Activated CD4-positive, alpha-beta T cell treated with anti-CD3 and anti-CD28 coated beads, Interleukin-2, amount 50 U/mL, for 24 hours (primary cell): ENCODE data around the gene USP17L22.
A peak's percentile ranks its signal among the peaks of the same experiment; 100 is the strongest.
"Not testable (repeated sequence)": the region's sequence is repeated elsewhere in the genome, so short reads cannot be mapped to it uniquely, and the experiment has no call there.

Experiments
- DNase-seq, 2 donors: peaks; one replicate each; pipeline ENCODE4 v3.0.0-alpha.2; 2020; ENCODE audit warnings: low read depth in 1 of 2, low spot score in 1 of 2

Gene USP17L22

GRCh38 chr4:9267319-9267718 lies at the start of gene USP17L22:
USP17L22 (plus strand) TSS chr4:9267619; CDS start chr4:9267619, 0 bp downstream.
- not testable (repeated sequence) for DNase-seq

DNA sequence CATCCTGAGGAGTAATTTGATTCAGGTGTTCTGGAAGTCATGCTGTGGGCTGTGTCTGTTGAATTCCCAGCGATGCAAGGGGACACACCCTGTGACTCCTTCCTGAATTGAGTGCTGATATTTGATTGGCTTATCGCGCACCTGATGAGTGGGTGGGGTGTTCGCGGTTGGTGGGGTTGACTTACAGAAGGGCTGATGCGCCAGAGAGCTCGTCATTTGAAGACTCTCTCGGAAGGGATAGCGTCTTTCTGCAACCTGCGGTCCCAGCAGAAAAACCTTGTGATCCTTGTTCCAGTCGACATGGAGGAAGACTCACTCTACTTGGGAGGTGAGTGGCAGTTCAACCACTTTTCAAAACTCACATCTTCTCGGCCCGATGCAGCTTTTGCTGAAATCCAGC lies 47.6 kb upstream of the USP17L22 start, which contains the start of gene USP17L12:
USP17L12 (plus strand) TSS at position 301 of the 400 bp plus-strand sequence; CDS start at position 301, 0 bp downstream.
- not testable (repeated sequence) for DNase-seq

DNA sequence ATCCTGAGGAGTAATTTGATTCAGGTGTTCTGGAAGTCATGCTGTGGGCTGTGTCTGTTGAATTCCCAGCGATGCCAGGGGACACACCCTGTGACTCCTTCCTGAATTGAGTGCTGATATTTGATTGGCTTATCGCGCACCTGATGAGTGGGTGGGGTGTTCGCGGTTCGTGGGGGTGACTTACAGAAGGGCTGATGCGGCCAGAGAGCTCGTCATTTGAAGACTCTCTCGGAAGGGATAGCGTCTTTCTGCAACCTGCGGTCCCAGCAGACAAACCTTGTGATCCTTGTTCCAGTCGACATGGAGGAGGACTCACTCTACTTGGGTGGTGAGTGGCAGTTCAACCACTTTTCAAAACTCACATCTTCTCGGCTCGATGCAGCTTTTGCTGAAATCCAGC lies 42.8 kb upstream of the USP17L22 start, which contains the start of gene USP17L13:
USP17L13 (plus strand) TSS at position 301 of the 400 bp plus-strand sequence; CDS start at position 301, 0 bp downstream.
- not testable (repeated sequence) for DNase-seq

DNA sequence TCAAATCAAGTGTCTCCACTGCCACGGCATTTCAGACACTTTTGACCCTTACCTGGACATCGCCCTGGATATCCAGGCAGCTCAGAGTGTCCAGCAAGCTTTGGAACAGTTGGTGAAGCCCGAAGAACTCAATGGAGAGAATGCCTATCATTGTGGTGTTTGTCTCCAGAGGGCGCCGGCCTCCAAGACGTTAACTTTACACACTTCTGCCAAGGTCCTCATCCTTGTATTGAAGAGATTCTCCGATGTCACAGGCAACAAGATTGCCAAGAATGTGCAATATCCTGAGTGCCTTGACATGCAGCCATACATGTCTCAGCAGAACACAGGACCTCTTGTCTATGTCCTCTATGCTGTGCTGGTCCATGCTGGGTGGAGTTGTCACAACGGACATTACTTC lies 37.2 kb upstream of the USP17L22 start:
- not testable (repeated sequence) for DNase-seq

DNA sequence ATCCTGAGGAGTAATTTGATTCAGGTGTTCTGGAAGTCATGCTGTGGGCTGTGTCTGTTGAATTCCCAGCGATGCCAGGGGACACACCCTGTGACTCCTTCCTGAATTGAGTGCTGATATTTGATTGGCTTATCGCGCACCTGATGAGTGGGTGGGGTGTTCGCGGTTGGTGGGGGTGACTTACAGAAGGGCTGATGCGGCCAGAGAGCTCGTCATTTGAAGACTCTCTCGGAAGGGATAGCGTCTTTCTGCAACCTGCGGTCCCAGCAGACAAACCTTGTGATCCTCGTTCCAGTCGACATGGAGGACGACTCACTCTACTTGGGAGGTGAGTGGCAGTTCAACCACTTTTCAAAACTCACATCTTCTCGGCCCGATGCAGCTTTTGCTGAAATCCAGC lies 33.3 kb upstream of the USP17L22 start, which contains the start of gene USP17L15:
USP17L15 (plus strand) TSS at position 301 of the 400 bp plus-strand sequence; CDS start at position 301, 0 bp downstream.
- not testable (repeated sequence) for DNase-seq

DNA sequence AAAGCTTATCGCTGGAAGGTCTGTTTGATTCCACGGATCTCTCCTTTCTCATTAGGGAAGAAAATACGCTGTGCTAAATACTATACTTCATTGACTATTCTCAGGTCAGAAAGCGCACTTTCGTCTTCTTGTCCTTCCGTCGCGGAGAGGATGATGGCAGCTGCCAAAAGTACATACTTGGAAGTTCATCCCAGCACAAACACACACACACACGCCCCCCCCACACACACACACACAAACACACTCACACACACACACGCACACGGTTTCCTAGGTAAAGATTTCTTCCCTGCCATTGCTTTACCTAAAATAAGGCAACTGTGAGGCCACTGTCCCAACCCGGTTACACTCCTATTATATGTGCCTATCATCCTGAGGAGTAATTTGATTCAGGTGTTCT lies 29.0 kb upstream of the USP17L22 start:
- not testable (repeated sequence) for DNase-seq

DNA sequence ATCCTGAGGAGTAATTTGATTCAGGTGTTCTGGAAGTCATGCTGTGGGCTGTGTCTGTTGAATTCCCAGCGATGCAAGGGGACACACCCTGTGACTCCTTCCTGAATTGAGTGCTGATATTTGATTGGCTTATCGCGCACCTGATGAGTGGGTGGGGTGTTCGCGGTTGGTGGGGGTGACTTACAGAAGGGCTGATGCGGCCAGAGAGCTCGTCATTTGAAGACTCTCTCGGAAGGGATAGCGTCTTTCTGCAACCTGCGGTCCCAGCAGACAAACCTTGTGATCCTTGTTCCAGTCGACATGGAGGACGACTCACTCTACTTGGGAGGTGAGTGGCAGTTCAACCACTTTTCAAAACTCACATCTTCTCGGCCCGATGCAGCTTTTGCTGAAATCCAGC lies 23.8 kb upstream of the USP17L22 start, which contains the start of gene USP17L17:
USP17L17 (plus strand) TSS at position 301 of the 400 bp plus-strand sequence; CDS start at position 301, 0 bp downstream.
- DNase-seq, result not testable (repeated sequence)

DNA sequence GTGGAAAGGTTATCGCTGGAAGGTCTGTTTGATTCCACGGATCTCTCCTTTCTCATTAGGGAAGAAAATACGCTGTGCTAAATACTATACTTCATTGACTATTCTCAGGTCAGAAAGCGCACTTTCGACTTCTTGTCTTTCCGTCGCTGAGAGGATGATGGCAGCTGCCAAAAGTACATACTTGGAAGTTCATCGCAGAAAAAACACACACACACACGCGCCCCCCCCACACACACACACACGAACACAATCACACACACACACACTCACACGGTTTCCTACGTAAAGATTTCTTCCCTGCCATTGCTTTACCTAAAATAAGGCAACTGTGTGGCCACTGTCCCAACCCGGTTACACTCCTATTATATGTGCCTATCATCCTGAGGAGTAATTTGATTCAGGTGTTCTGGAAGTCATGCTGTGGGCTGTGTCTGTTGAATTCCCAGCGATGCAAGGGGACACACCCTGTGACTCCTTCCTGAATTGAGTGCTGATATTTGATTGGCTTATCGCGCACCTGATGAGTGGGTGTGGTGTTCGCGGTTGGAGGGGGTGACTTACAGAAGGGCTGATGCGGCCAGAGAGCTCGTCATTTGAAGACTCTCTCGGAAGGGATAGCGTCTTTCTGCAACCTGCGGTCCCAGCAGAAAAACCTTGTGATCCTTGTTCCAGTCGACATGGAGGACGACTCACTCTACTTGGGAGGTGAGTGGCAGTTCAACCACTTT lies 19.3 kb upstream of the USP17L22 start, which contains the start of gene USP17L18:
USP17L18 (plus strand) TSS at position 678 of the 728 bp plus-strand sequence; CDS start at position 678, 0 bp downstream.
- DNase-seq, result not testable (repeated sequence)

DNA sequence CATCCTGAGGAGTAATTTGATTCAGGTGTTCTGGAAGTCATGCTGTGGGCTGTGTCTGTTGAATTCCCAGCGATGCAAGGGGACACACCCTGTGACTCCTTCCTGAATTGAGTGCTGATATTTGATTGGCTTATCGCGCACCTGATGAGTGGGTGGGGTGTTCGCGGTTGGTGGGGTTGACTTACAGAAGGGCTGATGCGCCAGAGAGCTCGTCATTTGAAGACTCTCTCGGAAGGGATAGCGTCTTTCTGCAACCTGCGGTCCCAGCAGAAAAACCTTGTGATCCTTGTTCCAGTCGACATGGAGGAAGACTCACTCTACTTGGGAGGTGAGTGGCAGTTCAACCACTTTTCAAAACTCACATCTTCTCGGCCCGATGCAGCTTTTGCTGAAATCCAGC lies 14.3 kb upstream of the USP17L22 start, which contains the start of gene USP17L19:
USP17L19 (plus strand) TSS at position 301 of the 400 bp plus-strand sequence; CDS start at position 301, 0 bp downstream.
- not testable (repeated sequence) for DNase-seq

DNA sequence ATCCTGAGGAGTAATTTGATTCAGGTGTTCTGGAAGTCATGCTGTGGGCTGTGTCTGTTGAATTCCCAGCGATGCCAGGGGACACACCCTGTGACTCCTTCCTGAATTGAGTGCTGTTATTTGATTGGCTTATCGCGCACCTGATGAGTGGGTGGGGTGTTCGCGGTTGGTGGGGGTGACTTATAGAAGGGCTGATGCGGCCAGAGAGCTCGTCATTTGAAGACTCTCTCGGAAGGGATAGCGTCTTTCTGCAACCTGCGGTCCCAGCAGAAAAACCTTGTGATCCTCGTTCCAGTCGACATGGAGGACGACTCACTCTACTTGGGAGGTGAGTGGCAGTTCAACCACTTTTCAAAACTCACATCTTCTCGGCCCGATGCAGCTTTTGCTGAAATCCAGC lies 9.6 kb upstream of the USP17L22 start, which contains the start of gene USP17L20:
USP17L20 (plus strand) TSS at position 301 of the 400 bp plus-strand sequence; CDS start at position 301, 0 bp downstream.
- DNase-seq, result not testable (repeated sequence)

DNA sequence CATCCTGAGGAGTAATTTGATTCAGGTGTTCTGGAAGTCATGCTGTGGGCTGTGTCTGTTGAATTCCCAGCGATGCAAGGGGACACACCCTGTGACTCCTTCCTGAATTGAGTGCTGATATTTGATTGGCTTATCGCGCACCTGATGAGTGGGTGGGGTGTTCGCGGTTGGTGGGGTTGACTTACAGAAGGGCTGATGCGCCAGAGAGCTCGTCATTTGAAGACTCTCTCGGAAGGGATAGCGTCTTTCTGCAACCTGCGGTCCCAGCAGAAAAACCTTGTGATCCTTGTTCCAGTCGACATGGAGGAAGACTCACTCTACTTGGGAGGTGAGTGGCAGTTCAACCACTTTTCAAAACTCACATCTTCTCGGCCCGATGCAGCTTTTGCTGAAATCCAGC lies 4.8 kb upstream of the USP17L22 start, which contains the start of gene USP17L21:
USP17L21 (plus strand) TSS at position 301 of the 400 bp plus-strand sequence; CDS start at position 301, 0 bp downstream.
- DNase-seq, result not testable (repeated sequence)

- DNase-seq, result peak in 1 of 2 donors; percentile 16
Observed at GRCh38 chr4:9271719-9272118, 4.3 kb downstream of the USP17L22 start.
